Measurements from ENCODE around the gene OSBPL10.

OSBPL10 gene

GRCh38 chr3:31959951-31960792, 20.9 kb downstream of the OSBPL10 start:
- no peak for DNase-seq (ENCODE audit: extremely low read depth in 1 of 2, low read depth in 1 of 2)

- DNase-seq (ENCODE audit: extremely low read depth in 1 of 2, low read depth in 1 of 2), result no peak
These were observed 21.8 kb downstream of the OSBPL10 start for GRCh38 chr3:31959251-31959650.

DNA sequence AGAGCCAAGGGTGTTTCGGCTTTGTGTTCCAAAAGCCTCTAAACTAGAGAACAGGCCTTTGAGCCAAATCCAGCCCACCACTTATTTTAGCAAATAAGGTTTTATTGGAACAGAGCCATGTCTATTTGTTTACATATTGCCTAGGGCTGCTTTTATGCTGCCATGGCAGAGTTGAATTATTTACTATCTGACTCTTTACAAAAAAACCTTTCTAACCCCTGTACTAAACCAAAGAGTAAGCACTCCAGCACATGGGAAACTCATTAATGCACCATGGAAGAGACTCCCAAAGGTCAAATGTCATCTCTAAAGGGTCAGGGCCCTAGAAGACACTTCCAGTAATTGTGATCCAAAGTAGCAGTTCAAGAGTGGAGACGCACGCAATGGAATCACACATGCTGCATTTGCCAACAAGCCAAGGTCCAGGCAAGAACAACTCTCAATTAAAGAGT, 22.3 kb downstream of the OSBPL10 start:
- DNase-seq (ENCODE audit: extremely low read depth in 1 of 2, low read depth in 1 of 2), result no peak

DNA sequence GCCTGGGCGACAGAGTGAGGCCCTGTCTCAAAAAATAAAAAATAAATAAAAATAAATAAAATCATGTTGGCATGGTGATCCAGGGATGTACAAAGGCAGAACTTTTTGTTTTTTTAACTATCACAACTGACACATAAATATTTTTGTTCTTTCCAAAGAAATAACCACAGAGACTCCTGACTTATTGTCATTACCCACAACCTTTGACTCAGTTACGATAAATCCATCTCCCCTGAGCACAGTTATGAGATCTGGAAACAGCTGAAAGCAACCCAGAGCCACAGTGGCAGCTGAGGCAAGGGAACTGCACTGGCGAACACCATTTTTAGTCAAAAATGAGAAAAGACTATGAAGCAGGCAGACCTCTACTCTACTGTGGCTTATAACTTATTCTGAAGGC, 24.0 kb downstream of the OSBPL10 start:
- DNase-seq (ENCODE audit: extremely low read depth in 1 of 2, low read depth in 1 of 2), result no peak

DNA sequence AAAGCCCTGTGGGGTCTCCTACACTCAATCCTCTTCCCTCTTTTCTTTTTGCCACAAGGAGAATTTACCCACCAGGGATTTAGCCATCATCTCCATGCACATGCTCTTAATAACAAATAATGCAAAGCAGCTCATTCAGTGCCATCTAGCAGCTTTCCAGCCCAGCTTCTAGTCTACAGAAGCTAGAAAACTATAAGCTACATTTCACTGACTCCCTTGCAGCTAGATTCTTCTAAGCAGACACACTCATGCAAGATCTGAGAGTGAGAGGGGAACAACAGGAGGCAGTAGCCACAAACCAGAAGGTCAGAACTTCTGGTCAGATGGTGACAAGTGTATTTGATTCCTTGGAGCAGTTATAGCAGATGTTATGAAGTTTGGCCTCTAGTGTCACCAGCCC, 25.5 kb downstream of the OSBPL10 start:
- no peak for DNase-seq (ENCODE audit: extremely low read depth in 1 of 2, low read depth in 1 of 2)

- DNase-seq (ENCODE audit: extremely low read depth in 1 of 2, low read depth in 1 of 2), result no peak
These were observed 27.4 kb downstream of the OSBPL10 start for GRCh38 chr3:31953636-31954035.

DNA sequence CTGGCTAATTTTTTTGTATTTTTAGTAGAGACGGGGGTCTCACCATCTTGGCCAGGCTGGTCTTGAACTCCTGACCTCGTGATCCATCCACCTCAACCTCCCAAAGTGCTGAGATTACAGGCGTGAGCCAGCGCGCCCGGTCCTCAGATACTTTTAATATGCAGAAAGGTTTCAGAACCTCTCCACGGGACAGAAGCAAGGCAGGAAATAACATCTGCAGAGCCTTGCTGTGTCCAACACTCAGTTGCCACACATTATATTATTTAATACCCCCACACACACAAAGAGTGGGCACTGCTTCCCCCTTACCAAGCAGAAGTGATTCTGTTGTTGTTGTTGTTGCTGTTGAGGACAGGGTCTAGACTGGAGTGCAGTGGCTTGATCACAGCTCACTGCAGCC, 28.0 kb downstream of the OSBPL10 start:
- no peak for DNase-seq (ENCODE audit: extremely low read depth in 1 of 2, low read depth in 1 of 2)

GRCh38 chr3:31952205-31952604, 28.9 kb downstream of the OSBPL10 start:
- DNase-seq (ENCODE audit: extremely low read depth in 1 of 2, low read depth in 1 of 2), result no peak

DNA sequence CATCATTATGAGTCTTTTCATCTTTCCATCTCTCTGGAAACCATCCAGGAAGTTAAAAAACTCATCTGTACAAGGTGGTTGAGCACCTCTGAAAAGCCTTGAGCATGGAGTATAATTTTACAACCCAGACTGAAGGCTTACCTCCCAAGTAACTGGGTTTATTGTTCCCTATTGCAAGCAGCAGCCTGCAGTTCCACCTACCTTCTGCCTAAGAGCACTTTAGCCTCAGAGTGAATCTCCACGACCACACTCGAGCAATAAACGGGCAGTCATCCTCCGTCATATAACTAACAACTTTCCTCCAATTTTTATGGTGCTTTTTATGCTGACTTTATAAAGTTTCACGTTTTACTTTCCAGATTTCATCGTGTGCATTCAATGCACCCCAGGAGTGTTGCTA, 32.8 kb downstream of the OSBPL10 start:
- DNase-seq (ENCODE audit: extremely low read depth in 1 of 2, low read depth in 1 of 2), result no peak

DNA sequence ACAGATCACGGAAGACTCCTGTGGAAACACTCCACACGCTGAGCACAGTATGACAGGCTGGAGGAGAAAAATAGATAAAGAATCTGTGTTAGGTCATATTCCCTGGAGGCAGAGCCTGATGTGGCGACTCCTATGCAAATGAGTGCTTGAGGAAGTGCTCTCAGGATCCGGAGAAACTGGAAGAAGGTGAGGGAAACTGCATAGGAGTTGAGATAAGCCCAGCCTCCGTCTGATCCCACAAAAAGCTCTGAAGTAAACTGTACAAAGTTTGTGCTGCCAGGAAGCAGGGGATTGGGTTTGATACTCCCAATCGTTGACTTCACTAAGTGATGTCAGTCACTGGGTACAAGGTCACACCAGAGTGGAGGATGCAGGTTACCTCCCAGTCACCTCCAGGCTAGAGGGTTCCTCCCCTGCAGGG, 33.4 kb downstream of the OSBPL10 start:
- DNase-seq (ENCODE audit: extremely low read depth in 1 of 2, low read depth in 1 of 2), result no peak

GRCh38 chr3:31947162-31947561, 33.9 kb downstream of the OSBPL10 start:
- no peak for DNase-seq (ENCODE audit: extremely low read depth in 1 of 2, low read depth in 1 of 2)

DNA sequence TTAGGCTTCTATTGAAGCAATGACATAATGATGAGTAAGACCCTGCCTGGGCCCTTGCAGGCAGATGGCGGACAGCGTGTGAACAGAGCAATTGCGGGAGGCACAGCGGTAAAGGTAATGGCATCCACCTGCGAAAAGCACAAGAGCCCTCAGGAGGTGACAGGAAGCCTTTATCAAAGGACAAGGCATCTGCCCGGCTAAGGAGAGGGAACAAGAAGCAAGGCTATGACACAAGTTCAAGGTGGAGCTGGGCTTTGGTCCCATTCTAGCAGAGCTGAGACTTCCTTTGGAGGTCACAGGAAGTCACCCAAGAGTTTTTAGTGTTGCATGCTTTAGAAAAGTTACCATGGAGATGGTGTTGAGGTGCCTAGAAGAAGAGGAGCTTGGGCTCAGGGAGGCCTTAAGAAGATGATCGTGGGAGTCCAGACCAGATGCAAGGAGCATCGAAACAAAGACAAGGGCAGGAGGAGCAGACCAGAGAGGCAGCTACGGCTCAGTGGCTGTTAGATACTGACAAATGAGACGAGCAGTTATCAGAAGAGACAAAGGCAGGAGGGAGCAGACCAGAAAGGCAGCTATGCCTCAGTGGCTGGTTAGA, 34.5 kb downstream of the OSBPL10 start:
- DNase-seq (ENCODE audit: extremely low read depth in 1 of 2, low read depth in 1 of 2), result no peak

DNA sequence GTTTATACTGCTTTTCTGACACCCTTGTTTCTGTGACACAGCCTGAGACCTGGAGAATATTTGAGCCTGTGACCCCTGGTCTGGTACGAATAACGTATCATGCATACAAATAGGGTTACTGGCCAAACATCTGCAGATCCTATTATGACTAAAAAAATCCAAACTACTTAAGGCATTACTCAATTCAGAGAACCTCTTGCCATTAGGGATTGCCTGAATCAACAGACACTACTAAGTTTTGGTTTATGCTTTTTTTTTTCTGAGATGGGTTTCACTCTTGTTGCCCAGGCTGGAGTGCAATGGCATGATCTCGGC, 35.4 kb downstream of the OSBPL10 start:
- no peak for DNase-seq (ENCODE audit: extremely low read depth in 1 of 2, low read depth in 1 of 2)

- DNase-seq (ENCODE audit: extremely low read depth in 1 of 2, low read depth in 1 of 2), result no peak
These were observed 38.0 kb downstream of the OSBPL10 start for GRCh38 chr3:31943041-31943440.

- no peak for DNase-seq (ENCODE audit: extremely low read depth in 1 of 2, low read depth in 1 of 2)
These were observed 38.6 kb downstream of the OSBPL10 start for GRCh38 chr3:31942446-31942845.

DNA sequence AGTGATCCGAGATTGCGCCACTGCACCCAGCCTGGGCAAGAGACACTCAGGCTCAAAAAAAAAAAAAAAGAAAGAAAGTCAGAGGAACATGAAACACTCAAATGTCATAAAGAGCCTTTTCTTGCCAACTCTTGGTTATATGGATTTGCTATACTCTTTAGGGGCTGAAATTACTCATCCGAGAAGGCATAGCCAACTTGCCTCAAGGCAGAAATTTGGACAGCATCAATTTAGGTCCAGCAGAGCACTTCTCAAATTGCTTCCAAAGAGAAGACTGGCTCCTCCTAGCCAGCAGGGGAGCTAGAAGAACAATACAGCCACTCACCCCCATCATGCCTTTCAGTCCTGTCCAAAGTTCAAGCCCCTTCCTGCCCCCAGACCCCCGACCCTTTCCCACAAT, 43.8 kb downstream of the OSBPL10 start:
- DNase-seq (ENCODE audit: extremely low read depth in 1 of 2, low read depth in 1 of 2), result no peak

DNA sequence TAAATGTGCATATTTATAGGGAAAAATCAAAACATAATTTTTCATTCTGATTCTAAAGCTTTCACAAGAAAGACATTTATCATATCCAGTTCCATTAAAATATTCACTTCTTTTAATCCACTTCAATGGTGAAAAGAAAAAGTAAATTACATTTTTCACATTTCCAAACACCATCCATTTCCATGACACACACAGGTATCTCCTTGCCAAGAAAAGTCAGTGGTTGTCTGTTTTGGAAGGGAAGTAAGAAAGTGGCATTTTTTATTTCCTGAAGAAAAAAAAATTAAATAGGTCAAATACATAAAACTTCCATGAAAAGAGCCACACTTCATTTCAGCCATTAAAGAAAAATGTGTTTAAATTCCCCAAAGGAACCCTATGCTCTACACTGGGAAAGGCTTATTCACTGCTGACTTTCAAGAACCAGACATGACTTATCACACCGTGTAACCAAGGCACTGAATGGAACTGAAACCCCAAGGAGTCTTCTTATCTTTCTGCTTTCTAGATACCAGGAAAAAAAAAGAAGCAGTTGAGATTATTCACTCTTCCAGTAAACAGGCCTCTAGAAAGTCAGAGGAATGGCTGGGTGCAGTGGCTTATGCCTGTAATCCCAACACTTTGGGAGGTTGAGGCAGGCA, 44.5 kb downstream of the OSBPL10 start:
- no peak for DNase-seq (ENCODE audit: extremely low read depth in 1 of 2, low read depth in 1 of 2)

GRCh38 chr3:31934866-31935265, 46.2 kb downstream of the OSBPL10 start:
- no peak for DNase-seq (ENCODE audit: extremely low read depth in 1 of 2, low read depth in 1 of 2)

- no peak for DNase-seq (ENCODE audit: extremely low read depth in 1 of 2, low read depth in 1 of 2)
These were observed 47.0 kb downstream of the OSBPL10 start for GRCh38 chr3:31934018-31934417.

GRCh38 chr3:31932990-31933389, 48.1 kb downstream of the OSBPL10 start:
- no peak for DNase-seq (ENCODE audit: extremely low read depth in 1 of 2, low read depth in 1 of 2)

- DNase-seq (ENCODE audit: extremely low read depth in 1 of 2, low read depth in 1 of 2), result no peak
These were observed 51.1 kb downstream of the OSBPL10 start for GRCh38 chr3:31929826-31930502.

- DNase-seq (ENCODE audit: extremely low read depth in 1 of 2, low read depth in 1 of 2), result no peak
These were observed 53.3 kb downstream of the OSBPL10 start for GRCh38 chr3:31927811-31928210.
